ENCODE measurements around the gene NTN1.

NTN1 gene

GRCh38 chr17:9123594-9124553, 102.6 kb downstream of the NTN1 start:
- H3K4me1 Mint-ChIP-seq, result peaks cover 19% of the 10 kb centered on the region
- H3K36me3 Mint-ChIP-seq (ENCODE audit: low read depth), result no peaks in the 10 kb centered on the region
- H3K27me3 Mint-ChIP-seq (ENCODE audit: low read depth), result peaks cover 20% of the 10 kb centered on the region
- H3K27ac Mint-ChIP-seq, result peak overlapping the region in 2 of 3 experiments; percentile 41 to 75
- no peak overlapping the region for H3K4me3 Mint-ChIP-seq
- peaks cover 2% of the 10 kb centered on the region for H3K9me3 Mint-ChIP-seq
- TF ChIP-seq CTCF (IDR thresholded peaks at IDR 0.05; ENCODE audit: unreplicated experiment in 3 of 3), result no peak

- H3K9me3 Mint-ChIP-seq, result peaks cover 2% of the 10 kb centered on the region
- peaks cover 19% of the 10 kb centered on the region for H3K4me1 Mint-ChIP-seq
- no peak for TF ChIP-seq CTCF (IDR thresholded peaks at IDR 0.05; ENCODE audit: unreplicated experiment in 3 of 3)
- H3K27ac Mint-ChIP-seq, result peak overlapping the region in 1 of 3 experiments; percentile 75
- no peaks in the 10 kb centered on the region for H3K36me3 Mint-ChIP-seq (ENCODE audit: low read depth)
- no peak overlapping the region for H3K4me3 Mint-ChIP-seq
- peaks cover 20% of the 10 kb centered on the region for H3K27me3 Mint-ChIP-seq (ENCODE audit: low read depth)
Observed at GRCh38 chr17:9124554-9124935, 103.2 kb downstream of the NTN1 start.

GRCh38 chr17:9125722-9126121, 104.4 kb downstream of the NTN1 start:
- Mint-ChIP-seq H3K27me3 (ENCODE audit: low read depth) (peaks cover 16% of the 10 kb centered on the region), H3K4me3 (no peak overlapping the region), H3K9me3 (peaks cover 2% of the 10 kb centered on the region), H3K4me1 (peaks cover 18% of the 10 kb centered on the region), H3K27ac (no peak overlapping the region), H3K36me3 (ENCODE audit: low read depth) (no peaks in the 10 kb centered on the region)
- no peak for TF ChIP-seq CTCF (IDR thresholded peaks at IDR 0.05; ENCODE audit: unreplicated experiment in 3 of 3)

GRCh38 chr17:9127340-9127739, 106.0 kb downstream of the NTN1 start:
- no peak overlapping the region for H3K4me3 Mint-ChIP-seq
- peaks cover 8% of the 10 kb centered on the region for H3K4me1 Mint-ChIP-seq
- no peak overlapping the region for H3K27ac Mint-ChIP-seq
- TF ChIP-seq CTCF (IDR thresholded peaks at IDR 0.05; ENCODE audit: unreplicated experiment in 3 of 3), result no peak
- H3K27me3 Mint-ChIP-seq (ENCODE audit: low read depth), result peaks cover 10% of the 10 kb centered on the region
- no peaks in the 10 kb centered on the region for H3K36me3 Mint-ChIP-seq (ENCODE audit: low read depth)
- H3K9me3 Mint-ChIP-seq, result no peaks in the 10 kb centered on the region

- H3K27ac Mint-ChIP-seq, result no peak overlapping the region
- no peak for TF ChIP-seq CTCF (IDR thresholded peaks at IDR 0.05; ENCODE audit: unreplicated experiment in 3 of 3)
- no peak overlapping the region for H3K4me3 Mint-ChIP-seq
- no peaks in the 10 kb centered on the region for H3K9me3 Mint-ChIP-seq
- H3K27me3 Mint-ChIP-seq (ENCODE audit: low read depth), result peaks cover 14% of the 10 kb centered on the region
- H3K4me1 Mint-ChIP-seq, result peaks cover 12% of the 10 kb centered on the region
- H3K36me3 Mint-ChIP-seq (ENCODE audit: low read depth), result no peaks in the 10 kb centered on the region
Observed at GRCh38 chr17:9131371-9131770, 110.1 kb downstream of the NTN1 start.

GRCh38 chr17:9132291-9132690, 111.0 kb downstream of the NTN1 start:
- no peak overlapping the region for H3K4me3 Mint-ChIP-seq
- H3K27me3 Mint-ChIP-seq (ENCODE audit: low read depth), result peaks cover 22% of the 10 kb centered on the region
- peaks cover 20% of the 10 kb centered on the region for H3K4me1 Mint-ChIP-seq
- no peak overlapping the region for H3K27ac Mint-ChIP-seq
- no peak for TF ChIP-seq CTCF (IDR thresholded peaks at IDR 0.05; ENCODE audit: unreplicated experiment in 3 of 3)
- H3K9me3 Mint-ChIP-seq, result no peaks in the 10 kb centered on the region
- H3K36me3 Mint-ChIP-seq (ENCODE audit: low read depth), result no peaks in the 10 kb centered on the region

Measured in nephron (organoid).